ENCODE results near the gene ASTN1. TPM values are rescaled to one million over a fixed set of nuclear protein-coding genes. Genes with fewer than 3 reads are reported as not detected.

ASTN1 gene
- total and polyA plus RNA-seq, 12 donors = 0.14 to 0.88 (median 0.34) TPM

- DNase-seq (no peak), ATAC-seq (no peak)
- no peak overlapping the region for H3K27ac ChIP-seq
- no peak overlapping the region for H3K4me3 ChIP-seq
- intact Hi-C loops (cut with DNase I) = no loop called here
- no peaks in the 10 kb centered on the region for H3K36me3 ChIP-seq
- TF ChIP-seq CTCF (IDR thresholded peaks at IDR 0.05) = no peak
- 75 to 87% methylated on average over 2 of the region's 2 CpGs for WGBS, 2 donors
- H3K27me3 ChIP-seq = no peaks in the 10 kb centered on the region
- H3K4me1 ChIP-seq = no peaks in the 10 kb centered on the region
- no peaks in the 10 kb centered on the region for H3K9me3 ChIP-seq
Observed at GRCh38 chr1:177103005-177103852, 61.3 kb downstream of the ASTN1 start.

GRCh38 chr1:177092001-177092400 is 72.5 kb downstream of the ASTN1 start:
- H3K4me3 ChIP-seq = no peak overlapping the region
- no peak overlapping the region for H3K27ac ChIP-seq
- H3K4me1 ChIP-seq = no peaks in the 10 kb centered on the region
- intact Hi-C loops (cut with DNase I) = no loop called here
- no peaks in the 10 kb centered on the region for H3K9me3 ChIP-seq
- DNase-seq (no peak), ATAC-seq (no peak)
- no peaks in the 10 kb centered on the region for H3K36me3 ChIP-seq
- no peak for TF ChIP-seq CTCF (IDR thresholded peaks at IDR 0.05)
- peaks cover 0 to 4% (median 0%) of the 10 kb centered on the region in 7 donors for H3K27me3 ChIP-seq

GRCh38 chr1:177091040-177091439 is 73.5 kb downstream of the ASTN1 start:
- Histone ChIP-seq H3K27ac (no peak overlapping the region), H3K27me3 (peaks cover 0 to 4% (median 0%) of the 10 kb centered on the region in 7 donors), H3K4me3 (no peak overlapping the region), H3K36me3 (no peaks in the 10 kb centered on the region), H3K4me1 (no peaks in the 10 kb centered on the region), H3K9me3 (no peaks in the 10 kb centered on the region)
- DNase-seq = no peak
- 70 to 86% methylated on average over 1 of the region's 1 CpG for WGBS, 2 donors
- ATAC-seq = no peak
- intact Hi-C loops (cut with DNase I) = no loop called here
- TF ChIP-seq CTCF (IDR thresholded peaks at IDR 0.05) = no peak

- whole genome bisulfite sequencing, 2 donors = 57 to 61% methylated on average over 5 of the region's 5 CpGs
- H3K9me3 ChIP-seq = no peaks in the 10 kb centered on the region
- no peak for TF ChIP-seq CTCF (IDR thresholded peaks at IDR 0.05)
- H3K4me1 ChIP-seq = no peaks in the 10 kb centered on the region
- DNase-seq (no peak), ATAC-seq (no peak)
- no peaks in the 10 kb centered on the region for H3K36me3 ChIP-seq
- no peak overlapping the region for H3K4me3 ChIP-seq
- intact Hi-C loops (cut with DNase I) = no loop called here
- H3K27ac ChIP-seq = no peak overlapping the region
- H3K27me3 ChIP-seq = peaks cover 0 to 10% (median 0%) of the 10 kb centered on the region in 7 donors
Observed at GRCh38 chr1:177088966-177089365, 75.5 kb downstream of the ASTN1 start.
